Activated CD4-positive, alpha-beta T cell treated with anti-CD3 and anti-CD28 coated beads, Interleukin-2, Interleukin-6, amounts not matched to agents 100 ng/mL and 50 ng/mL, durations not matched to agents 16 hours and 8 hours (primary cell): ENCODE results near the gene ZNF91.
"Not testable (repeated sequence)": the region's sequence is repeated elsewhere in the genome, so short reads cannot be mapped to it uniquely, and the experiment has no call there.

Source experiments
- DNase-seq: peaks from one replicate; pipeline ENCODE4 v3.0.0-alpha.2; 2020

The ZNF91 gene

GRCh38 chr19:23315286-23315685, 80.0 kb downstream of the ZNF91 start:
- DNase-seq = no peak

- no peak for DNase-seq
These were observed 80.6 kb downstream of the ZNF91 start for GRCh38 chr19:23314505-23315251.

DNA sequence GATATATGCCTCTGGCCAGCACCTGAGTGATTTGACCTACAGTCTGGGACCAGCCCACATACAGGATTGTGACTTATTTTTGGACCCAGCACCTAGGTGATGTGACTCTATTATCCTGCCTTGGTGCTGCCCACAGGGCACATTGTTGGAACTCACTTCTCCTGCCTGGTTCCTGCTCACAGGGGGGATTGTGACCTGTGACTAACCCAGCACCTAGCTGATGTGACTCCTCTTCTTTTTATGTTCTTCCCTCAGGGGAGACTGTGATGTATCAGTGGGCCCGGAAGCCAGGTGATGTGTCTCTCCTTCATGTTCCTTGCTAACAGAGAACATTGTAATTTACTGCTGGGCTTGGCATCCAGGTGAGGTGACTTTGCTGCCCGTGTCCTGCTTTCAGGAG, 82.1 kb downstream of the ZNF91 start:
- DNase-seq = no peak

DNA sequence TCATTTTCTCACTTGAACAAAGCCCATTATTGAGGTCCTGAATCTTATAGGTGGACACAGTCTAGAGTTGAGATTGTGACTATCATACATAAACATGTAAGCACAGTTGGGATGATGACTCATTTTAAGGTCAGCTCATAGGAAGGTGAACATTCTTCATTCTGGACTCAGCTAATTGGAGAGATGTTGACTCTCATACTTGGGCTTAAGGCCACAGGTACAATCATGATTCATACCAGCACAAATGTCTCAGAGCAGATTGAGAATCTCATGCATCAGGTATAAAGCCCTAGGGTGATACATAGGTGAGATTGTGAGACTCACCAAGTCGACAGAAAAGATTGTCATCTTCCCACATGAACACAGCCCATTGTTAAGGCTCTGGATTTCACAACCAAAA, 82.8 kb downstream of the ZNF91 start:
- DNase-seq = no peak

DNA sequence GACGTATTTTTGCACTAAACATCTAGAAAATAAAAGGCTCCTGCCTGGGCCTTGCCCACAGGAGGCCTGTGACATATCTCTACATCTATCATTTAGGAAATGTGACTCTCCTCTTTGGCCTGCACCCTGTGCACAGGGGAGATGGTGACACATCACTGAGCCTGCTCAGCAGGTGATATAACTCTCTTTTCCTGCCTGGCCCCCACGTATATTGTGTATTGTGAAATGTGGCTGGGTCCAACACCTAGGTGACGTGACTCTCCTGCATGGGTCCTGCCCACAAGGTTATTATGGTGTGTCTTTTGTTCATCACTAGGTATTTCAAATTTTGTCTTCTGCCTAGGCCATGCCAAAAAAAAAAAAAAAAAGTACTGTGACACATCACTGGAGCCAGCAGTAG, 83.7 kb downstream of the ZNF91 start:
- no peak for DNase-seq

DNA sequence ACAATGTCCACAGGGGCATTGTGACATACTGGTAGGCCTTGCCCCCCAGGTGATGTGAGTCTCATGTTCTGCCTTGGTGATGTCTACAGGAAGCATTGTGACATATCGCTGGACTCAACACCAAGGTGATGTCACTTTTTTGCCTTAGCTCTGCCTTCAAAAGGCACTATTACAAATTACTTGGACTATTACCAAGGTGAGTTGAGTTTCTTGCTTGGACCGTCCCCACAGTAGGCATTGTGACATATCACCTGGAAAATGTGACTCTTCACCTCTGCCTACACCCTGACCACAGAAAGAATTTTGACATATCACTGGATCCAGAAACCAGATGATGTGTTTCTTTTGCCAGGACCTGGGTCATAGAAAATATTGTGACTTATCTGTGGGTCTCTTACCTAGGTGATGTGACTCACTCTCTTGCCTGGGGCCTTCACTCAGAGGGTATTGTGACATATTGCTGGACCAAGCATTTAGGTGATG, 84.5 kb downstream of the ZNF91 start:
- DNase-seq = no peak

- no peak for DNase-seq
These were observed 85.3 kb downstream of the ZNF91 start for GRCh38 chr19:23309926-23310325.

DNA sequence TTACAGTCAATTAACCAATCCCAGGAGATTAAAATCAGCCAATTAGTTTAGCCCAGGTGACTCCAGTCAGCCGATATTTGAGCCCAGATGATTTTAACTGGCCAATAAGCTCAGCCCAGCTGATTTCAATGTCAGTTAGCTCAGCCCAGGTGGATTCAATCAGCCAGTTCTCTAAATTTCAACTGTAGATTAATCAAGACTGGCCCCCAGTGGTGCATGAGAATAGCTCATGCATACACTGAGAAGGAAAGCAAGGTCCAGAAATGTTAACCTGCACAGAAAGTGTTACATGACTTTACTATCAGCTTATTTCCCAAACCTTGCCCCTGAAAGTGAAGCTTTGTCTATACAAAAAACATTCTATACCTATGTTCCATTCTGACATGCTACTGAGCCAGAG, 89.7 kb downstream of the ZNF91 start:
- no peak for DNase-seq

GRCh38 chr19:23304238-23304637, 91.0 kb downstream of the ZNF91 start:
- DNase-seq = no peak

DNA sequence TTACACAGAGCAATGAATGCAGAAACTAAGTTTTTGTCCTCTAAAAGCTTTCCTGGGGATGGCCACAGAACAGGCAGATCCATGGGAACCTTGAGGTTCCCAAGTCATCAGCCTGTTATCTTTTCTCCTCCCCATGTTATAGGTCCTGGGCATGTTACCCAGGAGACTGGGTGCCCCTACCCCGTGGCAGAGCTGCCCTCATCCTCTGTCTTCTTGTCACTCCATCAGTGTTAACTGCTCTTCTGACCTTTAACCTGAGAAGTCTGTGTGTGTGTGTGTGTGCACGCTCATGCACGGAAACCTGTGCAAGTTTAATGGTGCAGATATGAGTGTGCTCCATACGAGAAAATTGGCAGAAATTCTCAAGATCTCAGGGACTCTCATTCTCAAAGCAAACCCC, 101.1 kb downstream of the ZNF91 start:
- no peak for DNase-seq

DNA sequence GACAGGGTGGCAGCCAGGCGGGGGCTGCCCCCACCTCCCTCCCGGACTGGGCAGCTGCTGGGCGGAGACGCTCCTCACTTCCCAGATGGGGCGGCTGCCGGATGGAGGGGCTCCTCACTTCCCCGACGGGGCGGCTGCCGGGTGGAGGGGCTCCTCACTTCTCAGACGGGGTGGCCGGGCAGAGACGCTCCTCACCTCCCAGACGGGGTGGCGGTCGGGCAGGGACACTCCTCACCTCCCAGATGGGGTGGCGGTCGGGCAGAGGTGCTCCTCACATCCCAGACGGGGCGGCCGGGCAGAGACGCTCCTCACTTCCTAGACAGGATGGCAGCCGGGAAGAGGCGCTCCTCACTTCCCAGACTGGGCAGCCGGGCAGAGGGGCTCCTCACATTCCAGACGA, 105.3 kb downstream of the ZNF91 start:
- not testable (repeated sequence) for DNase-seq
